H9 (cell line): Measurements from ENCODE around the gene KMT2B. TPM values are rescaled to one million over a fixed set of nuclear protein-coding genes. Genes with fewer than 3 reads are reported as not detected.

Experiments
- DNase-seq: peaks from one replicate; pipeline ENCODE4 v3.0.0-alpha.2; 2017
- H2AFZ ChIP-seq: one replicate; pipeline ENCODE4 v1.6.1; 2013; ENCODE audit warnings: mild to moderate bottlenecking, low read length, control low read depth, moderate library complexity
- H2AK5ac ChIP-seq: 2 replicates; pipeline ENCODE4 v1.6.1; 2013; ENCODE audit warnings: low read length, control low read depth, mixed read lengths; ENCODE audit not compliant: insufficient read length
- H2BK120ac ChIP-seq: one replicate; pipeline ENCODE4 v1.6.1; 2013; ENCODE audit warnings: low read depth, mild to moderate bottlenecking, low read length, control low read depth, inconsistent platforms; ENCODE audit not compliant: poor library complexity, severe bottlenecking
- H2BK12ac ChIP-seq: 2 replicates; pipeline ENCODE4 v1.6.1; 2013; ENCODE audit warnings: low read length, control low read depth, mixed read lengths, low read depth; ENCODE audit not compliant: insufficient read length
- H2BK15ac ChIP-seq: 2 replicates; pipeline ENCODE4 v1.6.1; 2013; ENCODE audit warnings: low read depth, low read length, control low read depth
- H2BK20ac ChIP-seq: one replicate; pipeline ENCODE4 v1.6.1; 2013; ENCODE audit warnings: low read depth, mild to moderate bottlenecking, low read length, control low read depth, inconsistent platforms; ENCODE audit not compliant: poor library complexity, severe bottlenecking
- H2BK5ac ChIP-seq: 2 replicates; pipeline ENCODE4 v1.6.1; 2013; ENCODE audit warnings: low read length, control low read depth, mixed read lengths; ENCODE audit not compliant: insufficient read length
- H3K14ac ChIP-seq: 2 replicates; pipeline ENCODE4 v1.6.1; 2013; ENCODE audit warnings: low read length, control low read depth; ENCODE audit not compliant: insufficient read depth
- H3K18ac ChIP-seq: 2 replicates; pipeline ENCODE4 v1.6.1; 2013; ENCODE audit warnings: low read depth, mild to moderate bottlenecking, mixed read lengths, low read length, control low read depth; ENCODE audit not compliant: insufficient read length
- H3K23ac ChIP-seq: 2 replicates; pipeline ENCODE4 v1.6.1; 2013; ENCODE audit warnings: low read length, control low read depth, mixed read lengths, low read depth; ENCODE audit not compliant: insufficient read length
- H3K23me2 ChIP-seq: 2 replicates; pipeline ENCODE4 v1.6.1; 2013; ENCODE audit warnings: low read depth, mild to moderate bottlenecking, mixed read lengths, low read length, control low read depth; ENCODE audit not compliant: insufficient read length, poor library complexity, severe bottlenecking
- H3K27ac ChIP-seq: 2 replicates; pipeline ENCODE4 v1.5.1; 2013; ENCODE audit warnings: low read length, control low read depth, mixed read lengths, low read depth; ENCODE audit not compliant: insufficient read length
- H3K27me3 ChIP-seq: 2 replicates; pipeline ENCODE4 v1.6.1; 2013; ENCODE audit warnings: low read length, control low read depth, inconsistent platforms; ENCODE audit not compliant: insufficient read depth
- H3K4ac ChIP-seq: 2 replicates; pipeline ENCODE4 v1.6.1; 2013; ENCODE audit warnings: low read depth, mild to moderate bottlenecking, control low read depth, inconsistent platforms, low read length, moderate library complexity
- H3K4me1 ChIP-seq: 2 replicates; pipeline ENCODE4 v1.6.1; 2013; ENCODE audit warnings: low read length, control low read depth, inconsistent platforms; ENCODE audit not compliant: insufficient read depth
- H3K4me2 ChIP-seq: 2 replicates; pipeline ENCODE4 v1.6.1; 2013; ENCODE audit warnings: low read length, control low read depth, mixed read lengths; ENCODE audit not compliant: insufficient read length, insufficient read depth
- H3K56ac ChIP-seq: 2 replicates; pipeline ENCODE4 v1.6.1; 2013; ENCODE audit warnings: low read depth, mild to moderate bottlenecking, mixed read lengths, low read length, control low read depth; ENCODE audit not compliant: insufficient read length
- H3K79me1 ChIP-seq: 2 replicates; pipeline ENCODE4 v1.6.1; 2013; ENCODE audit warnings: low read depth, mild to moderate bottlenecking, moderate library complexity, low read length, control low read depth, inconsistent platforms; ENCODE audit not compliant: insufficient read depth, poor library complexity, severe bottlenecking
- H3K79me2 ChIP-seq: 2 replicates; pipeline ENCODE4 v1.6.1; 2013; ENCODE audit warnings: low read length, control low read depth, inconsistent platforms; ENCODE audit not compliant: insufficient read depth
- H3K9ac ChIP-seq: 2 replicates; pipeline ENCODE4 v1.6.1; 2013; ENCODE audit warnings: low read length, control low read depth, mixed read lengths; ENCODE audit not compliant: insufficient read length; ENCODE audit errors: extremely low read depth
- H3K9me3 ChIP-seq: one replicate; pipeline ENCODE4 v1.6.1; 2013; ENCODE audit warnings: low read depth, low read length, inconsistent platforms; ENCODE audit not compliant: control insufficient read depth
- H3T11ph ChIP-seq: one replicate; pipeline ENCODE4 v1.6.1; 2013; ENCODE audit warnings: mild to moderate bottlenecking, low read length, control low read depth, inconsistent platforms
- H4K20me1 ChIP-seq: one replicate; pipeline ENCODE4 v1.6.1; 2013; ENCODE audit not compliant: control insufficient read depth, insufficient read length, insufficient read depth
- H4K5ac ChIP-seq: 2 replicates; pipeline ENCODE4 v1.6.1; 2013; ENCODE audit warnings: low read depth, mild to moderate bottlenecking, mixed read lengths, low read length, control low read depth; ENCODE audit not compliant: insufficient read length
- H4K8ac ChIP-seq: replicated peaks from 2 replicates; pipeline ENCODE4 v1.6.1; 2013; ENCODE audit warnings: low read length, control low read depth, mixed read lengths, low read depth; ENCODE audit not compliant: insufficient read length
- H4K91ac ChIP-seq: 2 replicates; pipeline ENCODE4 v1.6.1; 2013; ENCODE audit warnings: low read depth, mild to moderate bottlenecking, moderate library complexity, mixed read lengths, low read length, control low read depth; ENCODE audit not compliant: insufficient read length
- H3K27ac Mint-ChIP-seq, 3 experiments: 2 replicates in 2 of 3; 3 replicates in 1 of 3; pipeline ENCODE4 v1.8.0; 2020 to 2021; ENCODE audit warnings: mixed read lengths in 3 of 3, mild to moderate bottlenecking in 1 of 3, moderate library complexity in 1 of 3
- H3K27me3 Mint-ChIP-seq: 2 replicates; pipeline ENCODE4 v1.8.0; 2021; ENCODE audit warnings: low read depth, mild to moderate bottlenecking, moderate library complexity, mixed read lengths
- H3K36me3 Mint-ChIP-seq, 3 experiments: 2 replicates in 2 of 3; 3 replicates in 1 of 3; pipeline ENCODE4 v1.8.0; 2020 to 2021; ENCODE audit warnings: low read depth in 3 of 3, mixed read lengths in 3 of 3; ENCODE audit not compliant: insufficient read depth in 1 of 3
- H3K4me1 Mint-ChIP-seq, 2 experiments: 2 replicates each; pipeline ENCODE4 v1.8.0; 2020; ENCODE audit warnings: mixed read lengths in 2 of 2
- H3K4me3 Mint-ChIP-seq, 2 experiments: 2 replicates in 1 of 2; 3 replicates in 1 of 2; pipeline ENCODE4 v1.8.0; 2020 to 2021; ENCODE audit warnings: mild to moderate bottlenecking in 2 of 2, mixed read lengths in 2 of 2, moderate library complexity in 1 of 2
- H3K9me3 Mint-ChIP-seq, 2 experiments: 2 replicates in 1 of 2; 3 replicates in 1 of 2; pipeline ENCODE4 v1.8.0; 2020; ENCODE audit warnings: mild to moderate bottlenecking in 2 of 2, mixed read lengths in 2 of 2, moderate library complexity in 1 of 2
- WGBS: extraction: QIAGEN DNeasy Blood & Tissue Kit; methylation state at CpG from one replicate; pipeline ENCODE4 v1.1.7; 2013; ENCODE audit warnings: missing lambda C conversion rate, low lambda C conversion rate, mixed read lengths; ENCODE audit not compliant: insufficient read length; ENCODE audit errors: extremely low coverage; 5-methylcytosine and 5-hydroxymethylcytosine counted together
- total RNA-seq: library from RNA; stranded (reverse); gene quantifications from 2 replicates; pipeline ENCODE4 v1.2.1, GENCODE V29; 2021
- TF ChIP-seq, protein P1 (sequence below): fragments of 200-600 bp; sonication (generic); conservative IDR thresholded peaks from 3 replicates; pipeline ENCODE4 v1.8.0; 2021; ENCODE audit warnings: antibody characterized with exemption, mild to moderate bottlenecking

The KMT2B gene
- total RNA-seq, 1 experiment from 2014 or later = 47.7 TPM

DNA sequence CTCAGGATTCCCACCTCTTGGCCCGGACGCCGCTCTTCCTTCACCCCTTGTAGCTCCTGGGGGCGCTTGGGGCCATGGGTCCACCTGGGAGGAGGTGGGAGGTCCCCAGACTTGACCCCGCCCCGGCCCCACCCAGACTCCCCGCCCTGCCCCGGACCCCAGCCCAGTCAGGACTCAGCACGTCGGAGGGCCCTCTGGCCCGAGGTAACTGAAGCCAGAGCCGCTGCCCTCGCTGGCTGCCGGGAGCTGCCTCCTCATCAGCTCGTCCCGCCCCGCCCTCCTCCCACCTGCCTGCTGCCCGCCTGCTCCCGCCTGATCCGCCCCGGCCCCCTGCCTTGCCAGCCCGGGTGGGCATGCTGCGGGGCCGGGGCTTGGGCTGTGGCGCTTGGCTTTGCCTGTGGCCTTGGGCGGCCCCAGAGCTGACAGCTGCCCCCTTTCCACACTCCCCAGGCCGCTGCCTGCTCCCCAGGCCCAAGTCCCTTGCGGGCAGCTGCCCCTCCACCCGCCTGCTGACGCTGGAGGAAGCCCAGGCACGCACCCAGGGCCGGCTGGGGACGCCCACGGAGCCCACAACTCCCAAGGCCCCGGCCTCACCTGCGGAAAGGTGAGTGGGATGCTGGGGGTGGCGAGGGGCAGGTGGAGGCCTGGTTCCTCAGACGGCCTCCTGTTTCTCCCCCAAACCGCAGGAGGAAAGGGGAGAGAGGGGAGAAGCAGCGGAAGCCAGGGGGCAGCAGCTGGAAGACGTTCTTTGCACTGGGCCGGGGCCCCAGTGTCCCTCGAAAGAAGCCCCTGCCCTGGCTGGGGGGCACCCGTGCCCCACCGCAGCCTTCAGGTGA lies 66.9 kb downstream of the KMT2B start:
- Histone ChIP-seq H3K9ac (peak overlapping the region; percentile 27), H3K4me1 (no peaks in the 10 kb centered on the region), H2BK120ac (no peak overlapping the region), H2AFZ (no peak overlapping the region), H2BK12ac (no peak overlapping the region), H2AK5ac (no peak overlapping the region), H3K27ac (no peak overlapping the region), H4K5ac (no peak overlapping the region), H3K79me1 (no peaks in the 10 kb centered on the region), H2BK5ac (no peak overlapping the region), H3K79me2 (no peaks in the 10 kb centered on the region), H4K20me1 (no peaks in the 10 kb centered on the region), H2BK20ac (no peak overlapping the region), H3K27me3 (no peaks in the 10 kb centered on the region), H3K9me3 (no peaks in the 10 kb centered on the region), H3K23me2 (peaks cover 7% of the 10 kb centered on the region), H3K56ac (no peak overlapping the region), H4K91ac (no peak overlapping the region), H3K18ac (no peak overlapping the region), H3T11ph (no peak overlapping the region), H3K23ac (no peak overlapping the region), H3K14ac (peak overlapping the region; percentile 41; the same call in 1 of the 2 replicates), H4K8ac (no peak overlapping the region), H3K4me2 (peak overlapping the region; percentile 80), H2BK15ac (no peak overlapping the region), H3K4ac (no peak overlapping the region)
- H3K36me3 Mint-ChIP-seq = peaks cover 0 to 5% (median 2%) of the 10 kb centered on the region in 3 experiments; a peak in 2 of 7 replicates
- WGBS = no CpG with 5 or more reads among the region's 45 CpGs
- DNase-seq = peak; percentile 97
- H3K9me3 Mint-ChIP-seq = no peaks in the 10 kb centered on the region; a peak in 1 of 5 replicates
- TF ChIP-seq, protein P1, sequence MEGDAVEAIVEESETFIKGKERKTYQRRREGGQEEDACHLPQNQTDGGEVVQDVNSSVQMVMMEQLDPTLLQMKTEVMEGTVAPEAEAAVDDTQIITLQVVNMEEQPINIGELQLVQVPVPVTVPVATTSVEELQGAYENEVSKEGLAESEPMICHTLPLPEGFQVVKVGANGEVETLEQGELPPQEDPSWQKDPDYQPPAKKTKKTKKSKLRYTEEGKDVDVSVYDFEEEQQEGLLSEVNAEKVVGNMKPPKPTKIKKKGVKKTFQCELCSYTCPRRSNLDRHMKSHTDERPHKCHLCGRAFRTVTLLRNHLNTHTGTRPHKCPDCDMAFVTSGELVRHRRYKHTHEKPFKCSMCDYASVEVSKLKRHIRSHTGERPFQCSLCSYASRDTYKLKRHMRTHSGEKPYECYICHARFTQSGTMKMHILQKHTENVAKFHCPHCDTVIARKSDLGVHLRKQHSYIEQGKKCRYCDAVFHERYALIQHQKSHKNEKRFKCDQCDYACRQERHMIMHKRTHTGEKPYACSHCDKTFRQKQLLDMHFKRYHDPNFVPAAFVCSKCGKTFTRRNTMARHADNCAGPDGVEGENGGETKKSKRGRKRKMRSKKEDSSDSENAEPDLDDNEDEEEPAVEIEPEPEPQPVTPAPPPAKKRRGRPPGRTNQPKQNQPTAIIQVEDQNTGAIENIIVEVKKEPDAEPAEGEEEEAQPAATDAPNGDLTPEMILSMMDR = peak; percentile 53; the same call in 2 of the 3 replicates
- peak overlapping the region; percentile 60 to 68 for H3K4me3 Mint-ChIP-seq
- peaks cover 1% of the 10 kb centered on the region; the same call in 1 of the 2 replicates for H3K27me3 Mint-ChIP-seq
- peaks cover 23 to 40% of the 10 kb centered on the region in 2 experiments for H3K4me1 Mint-ChIP-seq
- H3K27ac Mint-ChIP-seq = no peak overlapping the region
